ENCODE measurements around the gene RNF225.

GRCh38 chr19:58398545-58398944, 3.1 kb downstream of the RNF225 start:
- TF ChIP-seq CTCF (conservative IDR thresholded peaks at IDR 0.05; ENCODE audit: low read length) (no peak), EZH2phosphoT487 (IDR thresholded peaks at IDR 0.05; ENCODE audit: borderline replicate concordance) (no peak)
